ENCODE data around the gene ZIK1.
A peak's percentile ranks its signal among the peaks of the same experiment; 100 is the strongest.

Gene ZIK1

DNA sequence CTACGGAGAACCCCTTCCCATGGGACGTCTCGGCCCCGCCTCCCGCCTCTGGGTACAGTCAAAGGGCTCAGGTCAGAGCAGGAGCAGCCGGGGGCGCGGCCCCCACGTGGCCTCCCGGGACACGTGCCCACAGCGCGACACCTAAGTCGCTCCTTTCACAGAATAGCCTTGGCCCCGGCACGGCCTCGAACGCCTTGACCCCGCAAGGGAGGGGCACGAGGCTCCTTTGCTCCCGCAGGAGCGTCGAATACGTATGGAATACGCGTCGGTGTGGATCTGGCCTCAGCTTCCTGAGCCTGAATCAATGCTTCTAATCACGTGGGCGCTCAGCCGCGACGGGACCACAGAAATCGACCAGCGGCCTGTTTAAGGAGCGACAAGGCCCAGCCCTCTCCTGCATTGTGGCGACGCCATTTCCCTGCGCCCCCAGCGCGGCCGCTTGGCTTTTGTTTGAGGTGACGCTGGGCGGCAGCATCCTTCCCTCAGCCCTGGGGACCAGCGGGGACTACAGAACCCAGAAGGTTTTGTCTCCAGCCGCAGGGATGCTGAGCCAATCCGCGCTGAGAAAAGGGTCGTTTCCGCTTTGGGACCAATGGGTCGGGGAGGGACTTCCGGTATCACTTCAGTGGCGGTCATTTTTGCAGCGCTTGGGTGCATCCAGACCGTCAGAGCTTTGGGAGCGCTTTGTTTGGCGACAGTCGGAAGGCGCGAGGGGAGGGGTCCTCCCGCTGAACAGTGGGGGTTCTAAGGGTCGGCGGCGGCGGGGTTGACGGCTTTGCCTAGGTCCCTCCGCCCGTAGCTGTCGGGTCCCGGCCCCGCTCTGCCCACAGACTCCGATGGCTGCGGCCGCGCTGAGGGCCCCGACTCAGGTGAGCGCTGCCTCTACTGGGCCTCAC is at the start of gene ZIK1:
TSS of gene ZIK1 (plus strand) at position 625 of the 896 bp plus-strand sequence. CDS start at position 837, 212 bp downstream.
- in situ Hi-C loops (cut with HindIII; ENCODE audit: low pct_ligation_motif_present, low sequenced_read_pairs) = no loop called here
- Histone ChIP-seq H3K4me3 (ENCODE audit: low read depth, low read length) (peak within 1 kb of the TSS; percentile 72), H3K36me3 (replicated peaks) (peaks cover 3% of the 10 kb centered on the region), H3K27ac (no peak within 1 kb of the TSS), H3K27me3 (replicated peaks) (no peaks in the 10 kb centered on the region)
- TF ChIP-seq CTCF (IDR thresholded peaks at IDR 0.05; ENCODE audit: low read depth, low read length, missing control alignments) = peak; percentile 16
- DNase-seq = peak; percentile 91

DNA sequence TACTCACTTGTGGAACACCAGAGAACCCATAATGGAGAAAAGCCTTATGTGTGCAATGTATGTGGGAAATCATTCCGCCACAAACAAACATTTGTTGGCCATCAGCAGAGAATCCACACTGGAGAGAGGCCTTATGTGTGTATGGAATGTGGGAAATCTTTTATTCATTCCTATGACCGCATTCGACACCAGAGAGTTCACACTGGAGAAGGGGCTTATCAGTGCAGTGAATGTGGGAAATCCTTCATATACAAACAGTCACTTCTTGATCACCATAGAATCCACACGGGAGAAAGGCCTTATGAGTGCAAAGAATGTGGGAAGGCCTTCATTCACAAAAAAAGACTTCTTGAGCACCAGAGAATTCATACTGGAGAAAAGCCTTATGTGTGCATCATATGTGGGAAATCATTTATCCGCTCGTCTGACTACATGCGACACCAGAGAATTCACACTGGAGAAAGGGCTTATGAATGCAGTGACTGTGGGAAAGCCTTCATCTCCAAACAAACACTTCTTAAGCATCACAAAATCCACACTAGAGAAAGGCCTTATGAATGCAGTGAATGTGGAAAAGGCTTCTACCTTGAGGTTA is 45.9 kb upstream of the ZIK1 start:
- no peak overlapping the region for H3K27ac ChIP-seq
- no peak for DNase-seq

DNA sequence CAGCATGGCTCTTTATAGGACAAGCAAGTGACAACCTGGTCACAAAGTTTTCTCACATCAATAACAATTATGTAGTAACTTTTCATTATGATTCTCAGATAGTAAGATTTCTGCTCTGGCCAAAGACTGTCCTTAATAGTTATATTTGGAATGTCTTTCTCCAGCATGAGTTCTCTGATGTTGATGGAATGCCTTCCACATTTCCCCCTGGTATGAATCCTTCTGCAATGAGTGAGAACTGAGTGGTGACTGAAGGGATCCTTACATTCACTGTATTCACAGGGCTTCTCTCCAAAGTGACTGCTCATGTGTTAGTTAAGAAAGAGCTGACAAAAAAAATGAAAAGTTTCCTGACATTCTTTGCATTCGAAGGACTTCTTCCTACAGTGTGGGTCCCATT is 37.4 kb upstream of the ZIK1 start:
- H3K27ac ChIP-seq = no peak overlapping the region
- no peak for DNase-seq
- H3K27me3 ChIP-seq (replicated peaks) = no peaks in the 10 kb centered on the region
- no peak overlapping the region for H3K4me3 ChIP-seq (ENCODE audit: low read depth, low read length)
- in situ Hi-C loops (cut with HindIII; ENCODE audit: low pct_ligation_motif_present, low sequenced_read_pairs) = no loop called here
- H3K36me3 ChIP-seq (replicated peaks) = peaks cover 86% of the 10 kb centered on the region
- no peak for TF ChIP-seq CTCF (IDR thresholded peaks at IDR 0.05; ENCODE audit: low read depth, low read length, missing control alignments)

More for the DNA sequence above, 45.9 kb upstream of the ZIK1 start:
- H3K27me3 ChIP-seq (replicated peaks) = no peaks in the 10 kb centered on the region
- H3K36me3 ChIP-seq (replicated peaks) = peaks cover 70% of the 10 kb centered on the region
- TF ChIP-seq CTCF (IDR thresholded peaks at IDR 0.05; ENCODE audit: low read depth, low read length, missing control alignments) = no peak
- in situ Hi-C loops (cut with HindIII; ENCODE audit: low pct_ligation_motif_present, low sequenced_read_pairs) = no loop called here
- no peak overlapping the region for H3K4me3 ChIP-seq (ENCODE audit: low read depth, low read length)

GRCh38 chr19:57552432-57552831 is 31.5 kb upstream of the ZIK1 start:
- Histone ChIP-seq H3K27ac (no peak overlapping the region), H3K4me3 (ENCODE audit: low read depth, low read length) (no peak overlapping the region), H3K36me3 (replicated peaks) (peaks cover 89% of the 10 kb centered on the region), H3K27me3 (replicated peaks) (no peaks in the 10 kb centered on the region)
- TF ChIP-seq CTCF (IDR thresholded peaks at IDR 0.05; ENCODE audit: low read depth, low read length, missing control alignments) = no peak
- DNase-seq = no peak
- in situ Hi-C loops (cut with HindIII; ENCODE audit: low pct_ligation_motif_present, low sequenced_read_pairs) = no loop called here

- DNase-seq = no peak
- TF ChIP-seq CTCF (IDR thresholded peaks at IDR 0.05; ENCODE audit: low read depth, low read length, missing control alignments) = no peak
- Histone ChIP-seq H3K36me3 (replicated peaks) (peaks cover 39% of the 10 kb centered on the region), H3K27me3 (replicated peaks) (no peaks in the 10 kb centered on the region), H3K27ac (no peak overlapping the region), H3K4me3 (ENCODE audit: low read depth, low read length) (no peak overlapping the region)
- in situ Hi-C loops (cut with HindIII; ENCODE audit: low pct_ligation_motif_present, low sequenced_read_pairs) = no loop called here
Observed at GRCh38 chr19:57557659-57558058, 26.3 kb upstream of the ZIK1 start.

All from brain microvascular endothelial cell (primary cell).